PC-3 (cell line): ENCODE data around the gene TRIM26. TPM values are rescaled to one million over a fixed set of nuclear protein-coding genes. Genes with fewer than 3 reads are reported as not detected.

Experiments
- ATAC-seq: fragments of 200-7000 bp; cut with Tn5 transposase; 2 replicates; pipeline ENCODE4 v1.9.1; 2020; ENCODE audit warnings: mild to moderate bottlenecking, moderate library complexity
- BruUV-seq: library from RNA; stranded (reverse); fragments of 400-500 nt; replicated peaks from 2 replicates; lab custom pipeline; 2021; lab: Mats Ljungman, UMichigan
- CTCF ChIA-PET: fragments of 300-600 bp; sonication (Branson Sonifier 250); formaldehyde crosslinking; loops from one replicate; lab custom pipeline; 2022; ENCODE audit warnings: antibody characterized with exemption; lab: Charles Lee
- POLR2A ChIA-PET: fragments of 300-600 bp; sonication (Branson Sonifier 250); formaldehyde crosslinking; loops from one replicate; lab custom pipeline; 2022; ENCODE audit warnings: antibody characterized with exemption; ENCODE audit not compliant: unreplicated experiment; lab: Charles Lee
- DNase-seq: peaks from one replicate; pipeline ENCODE4 v3.0.0-alpha.2; 2015
- H2AFZ ChIP-seq: fragments of 300-600 bp; sonication (generic); 2 replicates; pipeline ENCODE4 v1.6.0; 2016; ENCODE audit warnings: antibody characterized with exemption, low read length
- H3F3A ChIP-seq: fragments of 300-600 bp; sonication (generic); one replicate; pipeline ENCODE4 v1.6.0; 2017; ENCODE audit warnings: antibody characterized with exemption, low read length, control low read depth, mild to moderate bottlenecking; ENCODE audit not compliant: unreplicated experiment
- H3K27ac ChIP-seq: fragments of 300-600 bp; sonication (generic); 2 replicates; pipeline ENCODE4 v1.5.1; 2016; ENCODE audit warnings: mild to moderate bottlenecking, low read length
- H3K27me3 ChIP-seq: fragments of 300-600 bp; sonication (generic); 2 replicates; pipeline ENCODE4 v1.6.1; 2016; ENCODE audit warnings: low read length, mixed read lengths
- H3K36me3 ChIP-seq: fragments of 300-600 bp; sonication (generic); 2 replicates; pipeline ENCODE4 v1.6.1; 2016; ENCODE audit warnings: low read depth, mixed run types, low read length, mixed read lengths
- H3K4me1 ChIP-seq: fragments of 300-600 bp; sonication (generic); 2 replicates; pipeline ENCODE4 v1.5.1; 2016; ENCODE audit warnings: low read length; ENCODE audit not compliant: insufficient read depth
- H3K4me2 ChIP-seq: fragments of 300-600 bp; sonication (generic); 2 replicates; pipeline ENCODE4 v1.6.0; 2016; ENCODE audit warnings: low read length
- H3K4me3 ChIP-seq: fragments of 300-600 bp; sonication (generic); 2 replicates; pipeline ENCODE4 v1.5.1; 2016; ENCODE audit warnings: mild to moderate bottlenecking, low read length, mixed read lengths
- H3K79me2 ChIP-seq: fragments of 300-600 bp; sonication (generic); 2 replicates; pipeline ENCODE4 v1.6.1; 2017; ENCODE audit warnings: low read length, mixed read lengths
- H3K9ac ChIP-seq: fragments of 300-600 bp; sonication (generic); 2 replicates; pipeline ENCODE4 v1.6.0; 2016; ENCODE audit warnings: mild to moderate bottlenecking, low read length
- H3K9me2 ChIP-seq: fragments of 300-600 bp; sonication (generic); replicated peaks from 2 replicates; pipeline ENCODE4 v1.6.1; 2016; ENCODE audit warnings: mixed run types, low read length, mixed read lengths
- H3K9me3 ChIP-seq: fragments of 300-600 bp; sonication (generic); 2 replicates; pipeline ENCODE4 v1.6.1; 2016; ENCODE audit warnings: low read length, mixed read lengths
- H4K20me1 ChIP-seq: fragments of 300-600 bp; sonication (generic); 2 replicates; pipeline ENCODE4 v1.6.1; 2016; ENCODE audit warnings: low read length, mixed read lengths
- EZH2 ChIP-seq: fragments of 300-600 bp; sonication (generic); IDR thresholded peaks from one replicate; pipeline ENCODE4 v1.6.1; 2017; ENCODE audit warnings: antibody characterized with exemption, mild to moderate bottlenecking, low read length; ENCODE audit not compliant: unreplicated experiment
- EZH2phosphoT487 ChIP-seq: fragments of 300-600 bp; sonication (generic); IDR thresholded peaks from 2 replicates; pipeline ENCODE4 v1.6.1; 2018; ENCODE audit warnings: mild to moderate bottlenecking, antibody characterized with exemption, low read length, borderline replicate concordance
- intact Hi-C: fragments of 100-400 bp; cut with micrococcal nuclease; formaldehyde crosslinking; loops from 2 replicates; pipeline ENCODE4 v1.9.0; 2023
- total RNA-seq: library from RNA; depleted of rRNA; stranded (reverse); fragments of >200 nt; gene quantifications from 2 replicates; pipeline ENCODE4 v1.2.3, GENCODE V29; 2014
- TF ChIP-seq, protein P1 (sequence below): fragments of 300-600 bp; sonication (generic); conservative IDR thresholded peaks from 2 replicates; pipeline ENCODE4 v1.5.1; 2017; ENCODE audit warnings: antibody characterized with exemption, low read depth, mild to moderate bottlenecking, low read length

The TRIM26 gene
- total RNA-seq, 1 experiment from 2014 or later: 48.1 TPM

DNA sequence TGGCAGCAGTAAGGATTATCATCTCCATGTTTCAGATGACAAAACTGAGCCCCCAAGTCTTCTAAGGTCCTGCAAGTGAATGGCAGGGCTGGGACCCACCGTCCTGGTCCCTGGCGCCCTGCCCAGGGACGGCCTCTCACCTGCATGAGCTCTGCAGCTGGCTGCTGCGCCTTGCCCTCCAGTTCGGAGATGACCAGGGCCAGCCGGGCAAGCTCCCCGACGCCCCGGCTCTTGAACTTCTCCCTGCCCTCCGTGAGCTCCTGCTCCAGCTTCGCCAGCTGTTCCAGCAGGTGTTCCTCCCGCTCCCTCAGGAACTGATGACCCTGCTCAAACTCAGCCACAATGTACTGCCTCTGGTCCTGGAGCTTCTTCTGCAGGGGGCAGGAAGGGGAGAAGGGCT is 16.8 kb downstream of the TRIM26 start:
- Histone ChIP-seq H3K9me3 (no peaks in the 10 kb centered on the region), H3F3A (no peaks in the 10 kb centered on the region), H3K9ac (no peak overlapping the region), H3K79me2 (peaks cover 11% of the 10 kb centered on the region; the same call in 1 of the 2 replicates), H4K20me1 (peaks cover 3% of the 10 kb centered on the region; the same call in 1 of the 2 replicates), H2AFZ (no peak overlapping the region), H3K27me3 (no peaks in the 10 kb centered on the region), H3K4me2 (no peak overlapping the region), H3K36me3 (peaks cover 51% of the 10 kb centered on the region), H3K9me2 (no peaks in the 10 kb centered on the region), H3K4me3 (no peak overlapping the region), H3K27ac (no peak overlapping the region), H3K4me1 (no peaks in the 10 kb centered on the region)
- no peak for ATAC-seq
- TF ChIP-seq, protein P1, sequence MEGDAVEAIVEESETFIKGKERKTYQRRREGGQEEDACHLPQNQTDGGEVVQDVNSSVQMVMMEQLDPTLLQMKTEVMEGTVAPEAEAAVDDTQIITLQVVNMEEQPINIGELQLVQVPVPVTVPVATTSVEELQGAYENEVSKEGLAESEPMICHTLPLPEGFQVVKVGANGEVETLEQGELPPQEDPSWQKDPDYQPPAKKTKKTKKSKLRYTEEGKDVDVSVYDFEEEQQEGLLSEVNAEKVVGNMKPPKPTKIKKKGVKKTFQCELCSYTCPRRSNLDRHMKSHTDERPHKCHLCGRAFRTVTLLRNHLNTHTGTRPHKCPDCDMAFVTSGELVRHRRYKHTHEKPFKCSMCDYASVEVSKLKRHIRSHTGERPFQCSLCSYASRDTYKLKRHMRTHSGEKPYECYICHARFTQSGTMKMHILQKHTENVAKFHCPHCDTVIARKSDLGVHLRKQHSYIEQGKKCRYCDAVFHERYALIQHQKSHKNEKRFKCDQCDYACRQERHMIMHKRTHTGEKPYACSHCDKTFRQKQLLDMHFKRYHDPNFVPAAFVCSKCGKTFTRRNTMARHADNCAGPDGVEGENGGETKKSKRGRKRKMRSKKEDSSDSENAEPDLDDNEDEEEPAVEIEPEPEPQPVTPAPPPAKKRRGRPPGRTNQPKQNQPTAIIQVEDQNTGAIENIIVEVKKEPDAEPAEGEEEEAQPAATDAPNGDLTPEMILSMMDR: no peak
- TF ChIP-seq EZH2 (no peak), EZH2phosphoT487 (no peak)
- ChIA-PET POLR2A (no interaction called here), CTCF (no interaction called here)
- no peak for DNase-seq
- no TSS peak for BruUV-seq
- intact Hi-C loops: no loop called here

DNA sequence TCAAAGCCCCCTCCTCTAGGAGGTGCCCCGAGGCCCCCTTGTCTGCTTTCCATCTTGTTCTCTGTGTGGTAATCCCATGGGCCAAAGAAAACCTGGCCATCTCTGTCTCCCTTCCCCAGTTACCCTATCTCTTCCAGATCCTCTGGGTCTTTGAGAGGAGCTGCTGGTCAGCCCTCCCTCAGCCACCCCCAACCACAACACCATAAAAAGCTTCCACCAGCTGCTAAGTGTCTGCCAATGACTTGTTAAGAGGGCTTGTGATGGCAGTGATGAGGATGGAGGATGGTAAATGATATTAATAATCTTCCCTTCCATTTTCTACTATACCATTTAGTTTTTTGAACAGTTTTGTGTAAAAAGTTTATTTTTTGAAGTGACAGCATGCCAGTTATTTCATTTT is 17.3 kb downstream of the TRIM26 start:
- H3K27ac ChIP-seq: no peak overlapping the region
- no peaks in the 10 kb centered on the region; the same call in 1 of the 2 replicates for H4K20me1 ChIP-seq
- TF ChIP-seq, protein P1: no peak
- no peak for TF ChIP-seq EZH2phosphoT487
- no peak for TF ChIP-seq EZH2
- H2AFZ ChIP-seq: no peak overlapping the region
- intact Hi-C loops: no loop called here
- no peak overlapping the region for H3K4me2 ChIP-seq
- H3K36me3 ChIP-seq: peaks cover 50% of the 10 kb centered on the region
- ChIA-PET POLR2A (no interaction called here), CTCF (no interaction called here)
- no peak for DNase-seq
- no peak overlapping the region for H3K4me3 ChIP-seq
- H3K27me3 ChIP-seq: no peaks in the 10 kb centered on the region
- no TSS peak for BruUV-seq
- no peaks in the 10 kb centered on the region for H3F3A ChIP-seq
- no peaks in the 10 kb centered on the region for H3K4me1 ChIP-seq
- peaks cover 7% of the 10 kb centered on the region; the same call in 1 of the 2 replicates for H3K79me2 ChIP-seq
- no peaks in the 10 kb centered on the region for H3K9me2 ChIP-seq
- H3K9me3 ChIP-seq: no peaks in the 10 kb centered on the region
- H3K9ac ChIP-seq: no peak overlapping the region
- ATAC-seq: no peak

DNA sequence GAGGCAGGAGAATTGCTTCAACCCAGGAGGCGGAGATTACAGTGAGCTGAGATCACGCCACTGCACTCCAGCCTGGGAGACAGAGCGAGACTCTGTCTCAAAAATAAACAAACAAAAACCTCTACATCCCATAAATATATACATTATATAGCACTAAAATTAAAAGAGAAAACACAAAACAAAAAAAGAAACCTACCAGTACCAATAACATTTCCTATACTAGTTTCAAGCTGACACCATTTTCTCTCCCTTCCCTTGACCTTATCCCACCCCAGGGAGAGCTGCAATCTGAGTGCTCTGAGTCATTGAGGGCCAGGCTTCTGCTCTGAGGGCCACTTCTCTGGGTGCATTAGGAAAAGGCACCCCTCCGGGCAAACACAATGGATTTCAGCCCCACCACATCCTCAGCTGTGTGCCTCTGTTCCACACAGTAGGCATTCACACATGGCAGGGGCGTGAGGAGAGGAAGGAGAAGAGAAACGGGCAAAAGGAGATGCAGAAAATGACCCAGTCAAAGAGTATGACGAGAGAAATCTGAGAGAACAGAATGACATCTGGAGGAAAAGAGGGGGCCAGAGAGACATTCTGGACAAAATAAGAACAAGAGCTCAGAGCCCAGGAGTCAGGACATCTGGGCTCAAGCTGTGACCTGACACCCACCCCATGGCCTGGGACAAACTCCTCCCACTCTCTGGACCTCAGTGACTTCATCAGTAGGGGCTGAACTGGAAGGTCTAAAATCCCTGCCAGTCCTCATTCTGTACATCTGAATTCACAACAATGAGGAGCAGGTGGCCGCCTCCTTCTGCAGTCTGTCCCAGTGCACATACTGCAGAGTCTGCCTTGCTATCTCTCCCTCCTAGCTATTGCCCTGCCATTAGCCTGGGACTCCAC is 18.2 kb downstream of the TRIM26 start:
- intact Hi-C loops: no loop called here
- H3K27ac ChIP-seq: no peak overlapping the region
- no peak overlapping the region for H3K9ac ChIP-seq
- no peaks in the 10 kb centered on the region for H3K27me3 ChIP-seq
- no peak overlapping the region for H3K4me3 ChIP-seq
- TF ChIP-seq, protein P1: no peak
- no peak for TF ChIP-seq EZH2
- no peak for TF ChIP-seq EZH2phosphoT487
- POLR2A ChIA-PET: no interaction called here
- H3F3A ChIP-seq: no peaks in the 10 kb centered on the region
- H2AFZ ChIP-seq: no peak overlapping the region
- no peaks in the 10 kb centered on the region for H3K4me1 ChIP-seq
- no peak for ATAC-seq
- CTCF ChIA-PET: no interaction called here
- no peak overlapping the region for H3K4me2 ChIP-seq
- no peak for DNase-seq
- no peaks in the 10 kb centered on the region for H3K9me2 ChIP-seq
- no peaks in the 10 kb centered on the region for H4K20me1 ChIP-seq
- H3K9me3 ChIP-seq: no peaks in the 10 kb centered on the region
- BruUV-seq: no TSS peak
- peaks cover 49% of the 10 kb centered on the region for H3K36me3 ChIP-seq
- no peaks in the 10 kb centered on the region for H3K79me2 ChIP-seq
